Progenitor cell of endocrine pancreas (in vitro differentiated cells): ENCODE data around the gene CACHD1. TPM values are rescaled to one million over a fixed set of nuclear protein-coding genes. Genes with fewer than 3 reads are reported as not detected.

Experiments
- DNase-seq: peaks from one replicate; pipeline ENCODE4 v3.0.0; 2021; ENCODE audit warnings: low spot score; ENCODE audit not compliant: unreplicated experiment
- H3K27ac Mint-ChIP-seq: 2 replicates; pipeline ENCODE4 v1.8.0; 2021; ENCODE audit warnings: mild to moderate bottlenecking, moderate library complexity, mixed read lengths
- H3K27me3 Mint-ChIP-seq: 2 replicates; pipeline ENCODE4 v1.8.0; 2021; ENCODE audit warnings: mixed read lengths
- H3K36me3 Mint-ChIP-seq: 2 replicates; pipeline ENCODE4 v1.8.0; 2022; ENCODE audit warnings: mixed read lengths; ENCODE audit not compliant: insufficient read depth
- H3K4me1 Mint-ChIP-seq: 2 replicates; pipeline ENCODE4 v1.8.0; 2021; ENCODE audit warnings: low read depth, mixed read lengths
- H3K4me3 Mint-ChIP-seq: 2 replicates; pipeline ENCODE4 v1.8.0; 2021; ENCODE audit warnings: low read depth, mild to moderate bottlenecking, moderate library complexity, mixed read lengths
- H3K9me3 Mint-ChIP-seq: 2 replicates; pipeline ENCODE4 v1.8.0; 2021; ENCODE audit warnings: low read depth, mixed read lengths
- total RNA-seq: library from RNA; stranded (reverse); gene quantifications from 2 replicates; pipeline ENCODE4 v1.2.1, GENCODE V29; 2021
- TF ChIP-seq, protein P1 (sequence below): fragments of 200-600 bp; sonication (generic); IDR thresholded peaks from one replicate; pipeline ENCODE4 v1.5.0; 2021; ENCODE audit warnings: antibody characterized with exemption, mild to moderate bottlenecking; ENCODE audit not compliant: unreplicated experiment

The CACHD1 gene
- total RNA-seq, 1 donor from 2014 or later, result 36.0 TPM

DNA sequence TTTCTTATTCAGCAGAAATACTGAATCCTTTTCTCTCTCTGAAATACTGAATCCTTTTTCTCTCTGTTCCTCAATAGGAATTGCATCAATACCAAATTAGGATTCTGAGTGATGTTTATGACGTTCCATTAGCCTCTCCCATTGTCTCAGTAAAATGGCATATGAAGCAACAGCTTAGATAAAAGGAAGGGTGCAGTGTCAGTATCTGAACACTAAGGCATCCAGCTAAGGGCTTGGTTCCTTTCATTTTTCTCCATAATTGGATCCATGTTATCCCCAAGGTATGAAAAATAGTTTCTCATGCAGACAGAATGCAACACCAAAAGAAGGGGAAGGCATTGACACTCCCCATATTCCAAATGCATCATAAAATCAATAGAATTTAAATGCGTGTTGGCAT is 213.5 kb downstream of the CACHD1 start:
- H3K27me3 Mint-ChIP-seq, result no peaks in the 10 kb centered on the region
- no peak for DNase-seq

DNA sequence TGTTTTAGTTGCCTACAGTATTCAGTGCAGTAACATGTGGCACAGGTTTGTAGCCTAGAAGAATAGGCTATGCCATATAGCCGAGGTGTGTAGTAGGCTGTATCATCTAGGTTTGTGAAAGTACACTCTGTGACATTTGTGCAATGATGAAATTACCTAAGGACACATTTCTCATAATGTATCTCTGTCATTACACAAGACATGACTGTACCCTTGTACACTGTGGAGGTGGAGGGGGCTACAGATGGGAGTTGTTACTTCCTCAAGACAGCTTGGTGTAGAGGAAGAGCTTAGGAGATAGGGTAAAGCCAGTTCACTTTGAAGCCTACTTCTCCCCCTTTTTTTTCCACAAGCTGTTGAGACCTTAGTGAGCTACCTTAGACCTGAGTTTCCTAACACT is 215.3 kb downstream of the CACHD1 start:
- Mint-ChIP-seq H3K4me1 (peaks cover 15% of the 10 kb centered on the region), H3K27me3 (peaks cover 2% of the 10 kb centered on the region), H3K27ac (no peak overlapping the region), H3K4me3 (no peak overlapping the region), H3K36me3 (peaks cover 45% of the 10 kb centered on the region), H3K9me3 (no peaks in the 10 kb centered on the region)
- no peak for DNase-seq
- TF ChIP-seq, protein P1, sequence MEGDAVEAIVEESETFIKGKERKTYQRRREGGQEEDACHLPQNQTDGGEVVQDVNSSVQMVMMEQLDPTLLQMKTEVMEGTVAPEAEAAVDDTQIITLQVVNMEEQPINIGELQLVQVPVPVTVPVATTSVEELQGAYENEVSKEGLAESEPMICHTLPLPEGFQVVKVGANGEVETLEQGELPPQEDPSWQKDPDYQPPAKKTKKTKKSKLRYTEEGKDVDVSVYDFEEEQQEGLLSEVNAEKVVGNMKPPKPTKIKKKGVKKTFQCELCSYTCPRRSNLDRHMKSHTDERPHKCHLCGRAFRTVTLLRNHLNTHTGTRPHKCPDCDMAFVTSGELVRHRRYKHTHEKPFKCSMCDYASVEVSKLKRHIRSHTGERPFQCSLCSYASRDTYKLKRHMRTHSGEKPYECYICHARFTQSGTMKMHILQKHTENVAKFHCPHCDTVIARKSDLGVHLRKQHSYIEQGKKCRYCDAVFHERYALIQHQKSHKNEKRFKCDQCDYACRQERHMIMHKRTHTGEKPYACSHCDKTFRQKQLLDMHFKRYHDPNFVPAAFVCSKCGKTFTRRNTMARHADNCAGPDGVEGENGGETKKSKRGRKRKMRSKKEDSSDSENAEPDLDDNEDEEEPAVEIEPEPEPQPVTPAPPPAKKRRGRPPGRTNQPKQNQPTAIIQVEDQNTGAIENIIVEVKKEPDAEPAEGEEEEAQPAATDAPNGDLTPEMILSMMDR, result no peak

More for the DNA sequence above, 213.5 kb downstream of the CACHD1 start:
- Mint-ChIP-seq H3K4me3 (no peak overlapping the region), H3K27ac (no peak overlapping the region), H3K36me3 (peaks cover 43% of the 10 kb centered on the region), H3K4me1 (peaks cover 15% of the 10 kb centered on the region), H3K9me3 (no peaks in the 10 kb centered on the region)
- TF ChIP-seq, protein P1, result no peak

DNA sequence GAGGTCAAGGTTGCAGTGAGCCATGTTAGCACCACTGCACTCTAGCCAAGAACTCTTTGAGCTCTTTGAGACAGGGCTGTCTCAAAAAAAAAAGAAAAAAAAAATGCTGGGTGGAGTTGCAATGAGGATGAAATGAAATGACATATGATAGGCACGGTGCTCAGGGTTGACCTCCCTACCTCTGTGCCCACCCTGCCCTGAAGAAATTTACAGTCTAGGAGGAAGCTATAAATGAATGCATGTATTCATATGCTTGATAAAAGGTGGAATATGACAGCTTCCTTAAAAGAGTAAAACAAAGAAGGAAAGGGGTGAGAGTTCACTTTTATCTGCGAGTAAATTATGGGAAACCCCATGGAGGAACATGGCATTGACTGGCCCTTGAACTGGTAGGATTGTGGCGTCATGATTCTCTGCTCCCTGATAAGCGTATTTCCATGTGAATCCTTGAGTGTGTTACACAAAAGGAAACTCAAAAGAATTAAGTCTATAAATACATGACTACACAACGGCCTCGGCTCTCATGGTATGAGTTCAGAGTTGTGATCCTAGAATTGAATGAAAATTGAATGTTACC is 215.9 kb downstream of the CACHD1 start:
- H3K4me3 Mint-ChIP-seq, result no peak overlapping the region
- H3K4me1 Mint-ChIP-seq, result peaks cover 15% of the 10 kb centered on the region
- TF ChIP-seq, protein P1, result no peak
- peaks cover 41% of the 10 kb centered on the region for H3K36me3 Mint-ChIP-seq
- H3K27me3 Mint-ChIP-seq, result peaks cover 2% of the 10 kb centered on the region
- no peak for DNase-seq
- H3K9me3 Mint-ChIP-seq, result no peaks in the 10 kb centered on the region
- no peak overlapping the region for H3K27ac Mint-ChIP-seq

DNA sequence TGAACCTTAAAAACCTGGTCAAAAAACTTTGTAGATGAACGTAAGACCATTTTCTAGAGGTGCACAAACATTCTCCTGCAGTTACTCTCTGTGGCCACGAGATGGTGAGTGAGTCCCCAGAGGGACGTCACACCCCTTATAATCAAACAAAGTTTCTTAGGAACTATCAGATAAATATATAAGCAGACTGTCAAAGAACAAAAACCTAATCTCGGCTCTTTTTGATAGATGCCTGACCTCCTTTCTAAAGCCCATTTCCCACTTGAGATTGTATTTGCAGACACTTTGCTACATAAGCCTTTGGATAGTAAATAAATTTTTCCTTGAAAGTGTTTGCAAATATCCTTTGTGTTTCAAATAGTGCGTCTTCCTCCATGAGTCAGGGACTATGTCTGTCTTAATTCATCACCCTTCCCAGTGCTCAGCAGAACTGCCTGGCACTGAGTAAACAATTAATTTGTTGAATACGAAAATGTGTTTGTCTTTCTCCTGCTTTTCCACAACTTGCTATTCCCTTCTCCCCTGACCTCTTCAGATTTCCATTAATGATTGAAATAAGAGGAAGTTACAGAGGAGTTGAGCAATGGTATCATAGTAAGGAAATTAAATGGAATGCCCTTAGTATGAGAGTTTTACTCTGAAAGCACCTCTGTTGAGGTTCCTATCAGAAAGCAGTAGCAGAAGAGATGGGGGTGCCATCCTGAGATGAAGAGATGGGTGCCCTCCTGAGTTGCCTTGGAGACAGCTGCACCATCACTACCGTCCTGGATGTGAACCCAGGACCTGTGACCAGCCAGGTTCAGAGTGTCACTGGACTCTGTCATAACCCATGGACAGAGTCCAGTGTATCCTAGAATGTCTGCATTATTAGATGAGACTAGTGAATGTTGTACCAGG is 217.1 kb downstream of the CACHD1 start:
- no peak for DNase-seq
- Mint-ChIP-seq H3K27ac (peak overlapping the region; percentile 20), H3K4me3 (peak overlapping the region; percentile 5), H3K4me1 (peaks cover 15% of the 10 kb centered on the region), H3K9me3 (no peaks in the 10 kb centered on the region), H3K27me3 (peaks cover 2% of the 10 kb centered on the region), H3K36me3 (peaks cover 40% of the 10 kb centered on the region)
- TF ChIP-seq, protein P1, result peak; percentile 84

DNA sequence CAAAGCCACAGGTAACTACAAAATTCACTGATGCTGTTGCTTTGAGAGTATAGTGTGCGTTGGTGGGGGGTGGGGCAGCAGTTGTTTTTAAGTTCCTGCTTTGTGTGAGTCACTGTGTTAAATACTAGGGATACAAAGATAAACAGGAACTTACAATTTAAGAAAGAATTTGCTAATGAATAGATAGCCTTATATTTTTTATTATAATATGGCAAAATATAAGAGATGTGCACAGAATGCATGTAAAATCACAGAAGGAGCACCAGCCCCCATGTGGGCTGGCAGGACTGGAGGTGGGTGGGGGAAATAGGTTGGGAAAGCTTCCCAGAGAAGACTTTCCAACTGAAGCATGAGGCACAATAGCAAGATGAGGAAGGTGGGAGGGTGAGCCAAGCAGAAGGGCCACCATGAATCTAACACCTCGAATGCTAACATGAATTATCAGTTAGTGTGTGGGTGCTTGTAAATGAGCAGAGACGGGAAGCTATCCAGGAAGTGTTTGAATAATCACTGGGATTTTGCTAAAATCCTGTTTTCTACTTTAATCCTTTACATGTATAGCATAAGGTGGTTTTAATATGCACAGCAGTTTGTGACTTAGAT is 217.9 kb downstream of the CACHD1 start:
- no peak overlapping the region for H3K27ac Mint-ChIP-seq
- H3K4me1 Mint-ChIP-seq, result peaks cover 15% of the 10 kb centered on the region
- TF ChIP-seq, protein P1, result no peak
- peaks cover 38% of the 10 kb centered on the region for H3K36me3 Mint-ChIP-seq
- no peak for DNase-seq
- H3K9me3 Mint-ChIP-seq, result no peaks in the 10 kb centered on the region
- no peak overlapping the region for H3K4me3 Mint-ChIP-seq
- peaks cover 2% of the 10 kb centered on the region for H3K27me3 Mint-ChIP-seq
